SK-N-SH (cell line): ENCODE measurements around the gene CCR6. TPM values are rescaled to one million over a fixed set of nuclear protein-coding genes. Genes with fewer than 3 reads are reported as not detected.

Experiments used
- CTCF ChIA-PET: fragments of 300-600, 350-600 bp; formaldehyde crosslinking; extraction: SDS; loops from one replicate; lab custom pipeline; 2021; lab: Yijun Ruan, JAX
- POLR2A ChIA-PET: fragments of 350-600 bp; sonication (Branson Sonifier 250); formaldehyde crosslinking; extraction: SDS; loops from one replicate; lab custom pipeline; 2020; ENCODE audit warnings: antibody characterized with exemption, inconsistent platforms; lab: Yijun Ruan, JAX
- DNase-seq: peaks from one replicate; pipeline ENCODE4 v3.0.0; 2012
- H2AFZ ChIP-seq: fragments of 200-600 bp; sonication (generic); 2 replicates; pipeline ENCODE4 v1.8.1; 2016; ENCODE audit warnings: antibody characterized with exemption, mild to moderate bottlenecking, low read depth
- H3F3A ChIP-seq: fragments of 200-600 bp; sonication (generic); replicated peaks from 2 replicates; pipeline ENCODE3; 2016; ENCODE audit warnings: antibody characterized with exemption, mild to moderate bottlenecking; ENCODE audit not compliant: insufficient read depth
- H3K27ac ChIP-seq, 2 experiments: fragments of 200-500 bp in 1 of 2; fragments of 200-600 bp in 1 of 2; sonication (Bioruptor generic) in 1 of 2; sonication (generic), shearing (Covaris generic) in 1 of 2; 2 replicates each; pipeline versions ENCODE4 v1.5.1 to v1.6.1; 2014 to 2016; ENCODE audit warnings: low read depth in 2 of 2, inconsistent platforms in 1 of 2, low read length in 1 of 2, mild to moderate bottlenecking in 1 of 2, mixed read lengths in 1 of 2
- H3K27me3 ChIP-seq: fragments of 200-600 bp; sonication (generic), shearing (Covaris generic); 2 replicates; pipeline ENCODE4 v1.6.1; 2016; ENCODE audit warnings: mixed run types; ENCODE audit not compliant: insufficient read depth
- H3K36me3 ChIP-seq, 2 experiments: fragments of 200-500 bp in 1 of 2; fragments of 200-600 bp in 1 of 2; sonication (Bioruptor generic) in 1 of 2; sonication (generic) in 1 of 2; replicated peaks in 1 of 2; 2 replicates each; pipeline versions ENCODE3 to v1.5.1; 2014 to 2016; ENCODE audit warnings: low read length in 1 of 2, mild to moderate bottlenecking in 1 of 2; ENCODE audit not compliant: insufficient read depth in 2 of 2, control insufficient read depth in 1 of 2
- H3K4me1 ChIP-seq, 2 experiments: fragments of 200-500 bp in 1 of 2; fragments of 200-600 bp in 1 of 2; sonication (Bioruptor generic) in 1 of 2; sonication (generic), shearing (Covaris generic) in 1 of 2; 2 replicates each; pipeline versions ENCODE4 v1.5.1 to v1.6.1; 2014 to 2016; ENCODE audit warnings: low read depth in 1 of 2, low read length in 1 of 2, mixed run types in 1 of 2; ENCODE audit not compliant: insufficient read depth in 2 of 2, control insufficient read depth in 1 of 2
- H3K4me2 ChIP-seq: fragments of 200-600 bp; sonication (generic), shearing (Covaris generic); 2 replicates; pipeline ENCODE4 v1.6.1; 2017; ENCODE audit warnings: mixed run types
- H3K4me3 ChIP-seq, 2 experiments: fragments of 200-500 bp in 1 of 2; fragments of 200-600 bp in 1 of 2; sonication (Bioruptor generic) in 1 of 2; sonication (generic), shearing (Covaris generic) in 1 of 2; 2 replicates each; pipeline versions ENCODE4 v1.5.1 to v1.8.1; 2014 to 2016; ENCODE audit warnings: low read depth in 2 of 2, inconsistent platforms in 1 of 2, low read length in 1 of 2, mild to moderate bottlenecking in 1 of 2, mixed read lengths in 1 of 2, moderate library complexity in 1 of 2
- H3K79me2 ChIP-seq: fragments of 200-600 bp; sonication (generic); 2 replicates; pipeline ENCODE4 v1.8.1; 2017; ENCODE audit warnings: mild to moderate bottlenecking; ENCODE audit not compliant: insufficient read depth
- H3K9ac ChIP-seq: fragments of 200-600 bp; sonication (generic); 2 replicates; pipeline ENCODE4 v1.6.1; 2017; ENCODE audit warnings: mixed run types
- H3K9me2 ChIP-seq: fragments of 200-600 bp; sonication (generic); 2 replicates; pipeline ENCODE4 v1.6.1; 2017; ENCODE audit warnings: mixed run types
- H3K9me3 ChIP-seq: fragments of 200-600 bp; sonication (generic); 2 replicates; pipeline ENCODE4 v1.6.1; 2017; ENCODE audit warnings: mixed run types, mild to moderate bottlenecking, moderate library complexity
- H4K20me1 ChIP-seq: fragments of 200-600 bp; sonication (generic); 2 replicates; pipeline ENCODE4 v1.6.1; 2017; ENCODE audit warnings: mild to moderate bottlenecking, mixed run types; ENCODE audit not compliant: insufficient read depth
- CHD2 ChIP-seq: fragments of 150-350 bp; IDR thresholded peaks from 2 replicates; pipeline ENCODE4 v1.6.1; 2018; ENCODE audit warnings: low read length; ENCODE audit not compliant: partially characterized antibody
- EP300 ChIP-seq, 2 experiments: IDR thresholded peaks; 2 replicates each; pipeline versions ENCODE4 v1.4.0 to v1.6.1; 2012; ENCODE audit warnings: borderline replicate concordance in 1 of 2, low read depth in 1 of 2, low read length in 1 of 2
- FOXJ3 ChIP-seq: sonication (generic); formaldehyde crosslinking; IDR thresholded peaks from 2 replicates; pipeline ENCODE4 v1.5.1; 2020; ENCODE audit warnings: mild to moderate bottlenecking, missing genetic modification reagents
- FOXM1 ChIP-seq: IDR thresholded peaks from 2 replicates; pipeline ENCODE4 v1.4.0; 2012; ENCODE audit warnings: low read depth, mild to moderate bottlenecking
- MAX ChIP-seq: IDR thresholded peaks from 2 replicates; pipeline ENCODE4 v1.4.0; 2012; ENCODE audit warnings: low read depth
- MXI1 ChIP-seq: IDR thresholded peaks from 2 replicates; pipeline ENCODE4 v1.6.1; 2012; ENCODE audit warnings: mild to moderate bottlenecking, low read depth, low read length, improper control_type of control experiment
- NFIC ChIP-seq: IDR thresholded peaks from 2 replicates; pipeline ENCODE4 v1.4.0; 2012; ENCODE audit warnings: borderline replicate concordance
- RAD21 ChIP-seq: IDR thresholded peaks from 2 replicates; pipeline ENCODE4 v1.6.1; 2012; ENCODE audit warnings: mild to moderate bottlenecking, low read length
- RFX5 ChIP-seq: IDR thresholded peaks from 2 replicates; pipeline ENCODE4 v1.6.1; 2012; ENCODE audit warnings: mild to moderate bottlenecking, improper control_type of control experiment, low read length
- RXRA ChIP-seq: IDR thresholded peaks from 2 replicates; pipeline ENCODE4 v1.4.0; 2012; ENCODE audit warnings: low read depth, mild to moderate bottlenecking, borderline replicate concordance
- SMC3 ChIP-seq: IDR thresholded peaks from 2 replicates; pipeline ENCODE4 v1.6.1; 2012; ENCODE audit warnings: low read depth, low read length, improper control_type of control experiment
- TAF1 ChIP-seq: IDR thresholded peaks from 2 replicates; pipeline ENCODE4 v1.6.1; 2012; ENCODE audit warnings: low read depth, mild to moderate bottlenecking, low read length, moderate library complexity, borderline replicate concordance
- TCF12 ChIP-seq: IDR thresholded peaks from 2 replicates; pipeline ENCODE4 v1.4.0; 2012
- USF2 ChIP-seq: fragments of 150-350 bp; IDR thresholded peaks from 2 replicates; pipeline ENCODE4 v1.6.1; 2017; ENCODE audit warnings: antibody characterized with exemption, low read length, low read depth, borderline replicate concordance
- WGBS: methylation state at CpG from one replicate; pipeline ENCODE4 v1.1.6; 2017; ENCODE audit warnings: low lambda C conversion rate; 5-methylcytosine and 5-hydroxymethylcytosine counted together
- polyA plus RNA-seq, 3 experiments: library from polyadenylated mRNA; depleted of rRNA; stranded (reverse); fragments of >200 nt; gene quantifications; 2 replicates each; pipeline ENCODE4 v1.2.3, GENCODE V29; 2012

CCR6 gene
- polyA plus RNA-seq, 1 of the 3 experiments (the other 2 are of a cell fraction) = not detected

- Histone ChIP-seq H3K4me1 (no peaks in the 10 kb centered on the region; a peak in 1 of 4 replicates), H2AFZ (no peak overlapping the region), H4K20me1 (no peaks in the 10 kb centered on the region), H3K9me2 (0 out of 2 replicates have a peak, but pooled peaks cover 3% of the 10 kb centered on the region), H3K4me2 (no peak overlapping the region), H3F3A (no peaks in the 10 kb centered on the region), H3K36me3 (no peaks in the 10 kb centered on the region), H3K27me3 (no peaks in the 10 kb centered on the region), H3K4me3 (no peak overlapping the region), H3K9me3 (no peaks in the 10 kb centered on the region), H3K9ac (no peak overlapping the region), H3K79me2 (no peaks in the 10 kb centered on the region), H3K27ac (no peak overlapping the region)
- CTCF ChIA-PET = interaction anchor here (1.4 kb wide), 1 partner anchor 38 kb away, joined by 3 read pairs; no protein-coding TSS in a partner anchor
- POLR2A ChIA-PET = no interaction called here
- TF ChIP-seq TAF1 (no peak), MXI1 (no peak), CHD2 (no peak), USF2 (no peak), RAD21 (no peak), SMC3 (no peak), FOXJ3 (no peak), RFX5 (no peak), TCF12 (no peak)
- no peak for DNase-seq
These were observed 49.1 kb upstream of the CCR6 start for GRCh38 chr6:167073679-167074274.

- no peaks in the 10 kb centered on the region for H3K27me3 ChIP-seq
- CTCF ChIA-PET = no interaction called here
- POLR2A ChIA-PET = no interaction called here
These were observed 45.5 kb upstream of the CCR6 start for GRCh38 chr6:167077241-167077932.

More at GRCh38 chr6:167077241-167077932, 45.5 kb upstream of the CCR6 start:
- Histone ChIP-seq H3K4me3 (no peak overlapping the region), H3K4me1 (no peaks in the 10 kb centered on the region; a peak in 1 of 4 replicates), H3K9ac (no peak overlapping the region), H3K79me2 (no peaks in the 10 kb centered on the region), H2AFZ (no peak overlapping the region), H3K36me3 (no peaks in the 10 kb centered on the region), H3K9me2 (no peaks in the 10 kb centered on the region), H3K4me2 (no peak overlapping the region), H3K27ac (no peak overlapping the region), H3K9me3 (no peaks in the 10 kb centered on the region), H3F3A (no peaks in the 10 kb centered on the region), H4K20me1 (no peaks in the 10 kb centered on the region)
- TF ChIP-seq EP300 (IDR thresholded peaks at IDR 0.05; ENCODE audit: borderline replicate concordance in 1 of 2, low read depth in 1 of 2, low read length in 1 of 2) (no peak), MXI1 (no peak), NFIC (no peak), CHD2 (no peak), MAX (no peak), RXRA (no peak), FOXM1 (no peak)
- no peak for DNase-seq
- WGBS = 67% methylated on average over 15 of the region's 15 CpGs
